ENCODE measurements around the gene GNAS. TPM values are rescaled to one million over a fixed set of nuclear protein-coding genes. Genes with fewer than 3 reads are reported as not detected.
A peak's percentile ranks its signal among the peaks of the same experiment; 100 is the strongest.

Gene GNAS
- total RNA-seq, 1 experiment from 2014 or later, result 418 TPM

- no peak for DNase-seq (ENCODE audit: low read depth)
These were observed 950 bp downstream of the GNAS start for GRCh38 chr20:58853466-58853865.

- no peak for DNase-seq (ENCODE audit: low read depth)
These were observed 1.6 kb downstream of the GNAS start for GRCh38 chr20:58853976-58854637.

- DNase-seq (ENCODE audit: low read depth), result no peak
These were observed 2.3 kb downstream of the GNAS start for GRCh38 chr20:58854638-58855471.

GRCh38 chr20:58855506-58856389 is 3.2 kb downstream of the GNAS start:
- no peak for DNase-seq (ENCODE audit: low read depth)

- no peak for DNase-seq (ENCODE audit: low read depth)
These were observed 10.7 kb downstream of the GNAS start for GRCh38 chr20:58863044-58863790.

- no peak for DNase-seq (ENCODE audit: low read depth)
These were observed 11.8 kb downstream of the GNAS start for GRCh38 chr20:58864346-58864745.

GRCh38 chr20:58865843-58866242 is 13.3 kb downstream of the GNAS start:
- DNase-seq (ENCODE audit: low read depth), result no peak

- DNase-seq (ENCODE audit: low read depth), result no peak
These were observed 14.7 kb downstream of the GNAS start for GRCh38 chr20:58867211-58867610.

GRCh38 chr20:58868795-58869194 is 16.3 kb downstream of the GNAS start:
- DNase-seq (ENCODE audit: low read depth), result no peak

GRCh38 chr20:58869662-58870227 is 17.2 kb downstream of the GNAS start:
- no peak for DNase-seq (ENCODE audit: low read depth)

- DNase-seq (ENCODE audit: low read depth), result peak; percentile 60
These were observed 17.9 kb downstream of the GNAS start for GRCh38 chr20:58870293-58871014.

GRCh38 chr20:58871533-58872102 is 19.1 kb downstream of the GNAS start:
- no peak for DNase-seq (ENCODE audit: low read depth)

- no peak for DNase-seq (ENCODE audit: low read depth)
These were observed 22.0 kb downstream of the GNAS start for GRCh38 chr20:58874469-58874868.

- DNase-seq (ENCODE audit: low read depth), result no peak
These were observed 22.6 kb downstream of the GNAS start for GRCh38 chr20:58875111-58875510.

GRCh38 chr20:58875541-58876134 is 23.1 kb downstream of the GNAS start:
- DNase-seq (ENCODE audit: low read depth), result peak; percentile 87

GRCh38 chr20:58876437-58876836 is 23.9 kb downstream of the GNAS start:
- DNase-seq (ENCODE audit: low read depth), result no peak

- DNase-seq (ENCODE audit: low read depth), result no peak
These were observed 24.8 kb downstream of the GNAS start for GRCh38 chr20:58877050-58877975.

GRCh38 chr20:58877976-58878360 is 25.5 kb downstream of the GNAS start:
- DNase-seq (ENCODE audit: low read depth), result no peak

Measured in HT1080 (cell line).